ENCODE results near the gene ERGIC1. TPM values are rescaled to one million over a fixed set of nuclear protein-coding genes. Genes with fewer than 3 reads are reported as not detected.

The ERGIC1 gene
- total RNA-seq, 1 experiment from 2014 or later, result 28.7 TPM

DNA sequence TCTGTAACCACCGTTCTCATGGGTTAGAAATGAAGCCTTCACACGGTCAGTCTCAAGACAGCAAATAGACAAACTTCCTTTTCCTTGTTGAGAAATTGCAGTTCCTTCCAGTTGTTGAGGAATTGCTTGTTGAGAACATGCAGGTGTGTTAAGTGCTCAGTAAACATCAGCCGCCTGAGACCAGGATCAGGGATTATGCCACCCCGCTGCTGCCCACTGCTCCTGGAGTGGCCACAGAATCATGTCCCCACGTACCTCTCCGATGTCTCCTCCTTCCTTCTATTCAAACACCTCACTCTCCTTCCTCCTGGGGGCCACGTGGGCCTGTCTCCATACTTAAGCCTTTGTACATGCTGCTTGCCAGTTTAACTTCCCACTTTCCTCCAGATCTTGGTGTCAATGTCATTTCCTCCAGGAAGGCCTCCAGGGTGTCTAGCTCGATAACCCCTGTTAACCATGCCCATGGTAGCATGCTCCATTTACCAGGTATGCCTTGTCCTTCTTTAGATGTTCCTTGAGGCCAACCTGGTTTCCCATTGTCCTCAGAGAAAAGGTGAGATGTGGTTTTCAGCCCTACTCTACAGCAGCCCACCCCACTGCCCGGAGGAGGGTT lies 91.4 kb downstream of the ERGIC1 start:
- no peak for DNase-seq (ENCODE audit: low spot score)
- in situ Hi-C loops (cut with HindIII; ENCODE audit: low sequenced_read_pairs), result no loop called here

DNA sequence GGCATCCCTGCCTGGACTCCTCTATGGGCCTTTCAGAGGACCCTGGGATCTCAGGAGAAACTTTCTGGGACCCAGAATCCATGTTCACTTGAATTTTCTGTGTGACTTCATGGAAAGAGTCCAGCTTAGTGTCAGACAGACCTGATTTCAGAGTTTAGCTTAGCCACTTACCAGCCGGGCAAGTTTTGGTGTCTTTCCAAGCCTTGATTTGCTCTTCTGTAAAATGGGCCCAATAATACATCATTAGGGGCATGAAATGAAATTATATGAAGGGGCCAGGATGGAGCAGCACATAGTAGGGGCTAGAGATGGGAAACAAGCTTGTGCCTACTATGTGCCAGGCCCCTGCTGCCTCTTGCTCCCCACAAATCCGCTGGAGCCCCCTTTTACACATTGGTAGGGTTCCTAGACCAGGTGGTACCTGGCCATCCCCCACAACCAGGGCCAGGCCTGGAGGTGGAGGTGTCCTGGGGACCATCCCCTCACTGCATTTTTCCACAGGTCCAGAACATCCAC lies 92.0 kb downstream of the ERGIC1 start:
- no peak for DNase-seq (ENCODE audit: low spot score)
- in situ Hi-C loops (cut with HindIII; ENCODE audit: low sequenced_read_pairs), result no loop called here

DNA sequence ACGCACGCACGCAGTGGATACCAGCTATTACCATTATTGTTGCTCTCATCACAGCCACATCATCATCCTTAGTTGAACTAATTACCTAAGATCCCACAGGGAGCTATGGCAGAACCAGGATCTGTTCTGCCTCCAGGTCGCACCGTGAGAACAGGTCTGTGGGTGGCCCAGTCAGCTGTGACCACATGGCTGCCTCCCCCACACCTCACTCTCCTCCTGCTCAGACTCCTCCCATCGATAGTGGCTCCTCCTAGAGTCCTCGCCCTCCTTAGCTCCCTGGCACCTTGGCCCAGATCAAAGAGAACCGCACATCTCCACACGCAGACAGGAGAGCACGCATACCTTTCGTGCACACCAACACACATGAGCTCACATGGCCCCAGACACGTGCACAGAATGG lies 92.7 kb downstream of the ERGIC1 start:
- peak; percentile 65 for DNase-seq (ENCODE audit: low spot score)
- in situ Hi-C loops (cut with HindIII; ENCODE audit: low sequenced_read_pairs), result no loop called here

DNA sequence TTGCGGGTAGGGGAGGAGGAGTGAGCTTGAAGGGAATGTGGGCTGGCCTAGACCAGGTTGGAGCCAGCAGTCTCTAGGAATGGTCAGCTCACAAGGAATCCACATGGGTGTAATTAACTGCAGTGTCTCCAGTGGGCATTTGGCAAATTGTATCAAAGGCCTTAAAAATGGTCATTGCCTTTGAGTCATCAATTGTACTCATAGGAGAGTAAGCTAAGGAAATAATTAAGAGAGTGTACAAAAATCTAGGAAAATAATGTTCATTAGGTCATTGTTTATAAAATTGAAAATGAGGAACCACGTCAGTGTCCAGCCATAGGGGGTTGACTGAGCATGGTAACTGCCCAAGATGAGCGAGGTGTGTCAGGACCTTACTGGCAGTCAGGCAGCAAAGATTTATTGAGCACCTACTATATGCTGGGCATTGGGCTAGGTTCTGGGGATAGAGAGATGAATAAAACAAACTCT lies 95.4 kb downstream of the ERGIC1 start:
- in situ Hi-C loops (cut with HindIII; ENCODE audit: low sequenced_read_pairs), result no loop called here
- DNase-seq (ENCODE audit: low spot score), result no peak

DNA sequence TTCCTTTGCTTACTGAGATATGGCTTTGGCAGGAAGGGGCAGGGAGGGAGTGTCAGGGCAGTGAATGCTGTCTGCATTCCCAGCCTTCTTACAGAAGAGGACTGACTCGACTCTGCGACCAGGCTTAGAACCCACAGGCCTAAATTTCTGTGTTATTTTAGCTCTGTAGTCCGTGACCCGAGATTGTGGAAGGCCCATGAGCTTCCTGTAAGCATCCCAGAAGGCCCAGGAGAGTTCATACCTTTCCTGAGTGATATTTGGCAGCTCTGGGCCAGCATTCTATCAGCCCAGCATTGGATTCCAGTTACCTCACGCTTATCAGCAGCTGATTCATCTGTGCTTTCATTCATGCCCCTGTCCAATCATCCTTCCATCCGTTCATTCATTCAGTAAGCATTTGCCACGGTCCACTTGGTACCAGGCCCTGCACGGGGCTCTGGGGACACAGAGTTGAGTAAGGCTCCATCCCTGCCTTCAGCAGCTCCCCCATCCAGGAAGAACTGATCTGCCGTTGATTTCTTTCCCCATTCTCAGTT lies 97.0 kb downstream of the ERGIC1 start:
- DNase-seq (ENCODE audit: low spot score), result no peak
- in situ Hi-C loops (cut with HindIII; ENCODE audit: low sequenced_read_pairs), result no loop called here

DNA sequence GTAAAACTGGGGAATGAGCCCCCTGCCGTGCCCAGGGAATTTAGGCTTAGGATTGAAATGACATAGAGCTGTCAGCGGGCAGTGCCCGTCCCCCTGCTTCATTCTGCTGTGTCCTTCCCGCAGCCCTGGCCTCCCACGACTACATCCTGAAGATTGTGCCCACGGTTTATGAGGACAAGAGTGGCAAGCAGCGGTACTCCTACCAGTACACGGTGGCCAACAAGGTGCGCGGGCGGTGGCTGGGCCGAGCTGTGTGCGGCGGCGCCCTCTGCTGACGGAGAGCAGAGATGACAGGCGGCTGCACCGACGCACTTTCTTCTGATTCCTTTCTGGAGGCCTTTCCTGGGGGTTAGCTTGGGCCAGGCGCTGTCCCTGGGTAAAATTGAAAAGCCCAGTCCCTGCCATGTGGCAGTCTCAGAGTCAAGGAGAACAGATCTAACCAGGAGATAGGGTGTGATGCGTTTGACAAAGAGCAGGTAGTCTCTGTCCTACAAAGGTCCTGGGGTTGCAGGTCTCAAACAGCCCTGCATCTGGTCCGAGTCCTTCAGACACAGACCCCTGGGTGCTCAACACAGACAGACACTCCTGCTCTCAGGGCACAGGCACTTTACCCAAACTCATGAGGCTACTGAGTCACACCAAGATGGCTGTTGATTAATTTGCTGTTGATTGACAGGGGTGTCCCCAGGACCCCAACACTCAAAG lies 98.4 kb downstream of the ERGIC1 start:
- in situ Hi-C loops (cut with HindIII; ENCODE audit: low sequenced_read_pairs), result no loop called here

DNA sequence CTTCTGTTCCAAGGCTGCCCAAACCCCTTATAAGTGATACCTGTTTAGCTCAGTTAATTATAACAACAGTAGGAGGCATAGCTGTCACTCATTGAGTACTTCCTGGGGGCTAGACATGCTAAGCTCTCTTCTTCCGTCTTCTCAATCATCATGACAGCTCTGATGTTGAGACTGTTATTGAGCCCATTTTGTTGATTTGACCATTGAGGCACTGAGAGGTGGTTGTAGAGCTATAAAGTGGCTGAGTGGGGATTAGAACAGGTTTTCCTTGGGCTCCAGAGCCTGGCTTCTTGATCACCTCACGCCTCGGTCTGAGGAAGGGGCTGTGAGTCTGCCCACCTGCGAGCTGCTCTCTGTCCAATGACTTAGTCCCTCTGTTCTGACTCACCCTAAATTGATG lies 99.2 kb downstream of the ERGIC1 start:
- no peak for DNase-seq (ENCODE audit: low spot score)
- in situ Hi-C loops (cut with HindIII; ENCODE audit: low sequenced_read_pairs), result no loop called here

More for the DNA sequence above, 98.4 kb downstream of the ERGIC1 start:
- DNase-seq (ENCODE audit: low spot score), result peak; percentile 81

DNA sequence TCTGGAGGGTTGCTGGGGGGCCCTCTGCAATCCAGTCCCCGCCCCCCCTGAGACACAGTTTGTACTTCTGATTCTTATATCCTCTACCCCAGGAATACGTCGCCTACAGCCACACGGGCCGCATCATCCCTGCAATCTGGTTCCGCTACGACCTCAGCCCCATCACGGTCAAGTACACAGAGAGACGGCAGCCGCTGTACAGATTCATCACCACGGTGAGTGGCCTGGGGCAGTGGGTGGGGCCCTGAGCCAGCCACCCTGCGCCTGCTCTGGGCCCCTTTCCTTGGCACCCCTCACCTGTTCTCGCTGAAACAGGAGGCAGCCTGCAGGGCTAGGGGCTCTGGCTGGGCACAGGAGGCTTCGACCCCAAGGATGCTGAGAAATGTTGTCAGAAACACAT lies 101.0 kb downstream of the ERGIC1 start:
- DNase-seq (ENCODE audit: low spot score), result no peak
- in situ Hi-C loops (cut with HindIII; ENCODE audit: low sequenced_read_pairs), result no loop called here

DNA sequence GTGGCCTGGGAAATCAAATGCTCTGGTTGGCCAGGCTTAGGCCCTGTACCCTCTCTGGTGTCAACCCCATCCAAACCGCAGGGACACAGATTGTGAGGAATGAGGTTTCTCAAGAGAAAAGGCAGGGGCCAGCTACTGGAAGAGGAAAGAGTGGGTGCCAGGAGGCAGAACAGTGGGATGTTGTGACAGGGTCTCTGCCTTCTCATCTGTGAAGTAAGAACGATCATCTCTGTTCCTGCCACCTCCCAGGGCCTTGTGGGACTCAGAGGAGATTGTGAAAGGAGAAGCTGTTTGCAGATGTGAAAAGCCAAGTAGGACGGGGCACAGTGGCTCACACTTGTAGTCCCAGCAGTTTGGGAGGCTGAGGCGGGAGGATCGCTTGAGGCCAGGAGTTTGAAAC lies 102.3 kb downstream of the ERGIC1 start:
- in situ Hi-C loops (cut with HindIII; ENCODE audit: low sequenced_read_pairs), result no loop called here
- no peak for DNase-seq (ENCODE audit: low spot score)

DNA sequence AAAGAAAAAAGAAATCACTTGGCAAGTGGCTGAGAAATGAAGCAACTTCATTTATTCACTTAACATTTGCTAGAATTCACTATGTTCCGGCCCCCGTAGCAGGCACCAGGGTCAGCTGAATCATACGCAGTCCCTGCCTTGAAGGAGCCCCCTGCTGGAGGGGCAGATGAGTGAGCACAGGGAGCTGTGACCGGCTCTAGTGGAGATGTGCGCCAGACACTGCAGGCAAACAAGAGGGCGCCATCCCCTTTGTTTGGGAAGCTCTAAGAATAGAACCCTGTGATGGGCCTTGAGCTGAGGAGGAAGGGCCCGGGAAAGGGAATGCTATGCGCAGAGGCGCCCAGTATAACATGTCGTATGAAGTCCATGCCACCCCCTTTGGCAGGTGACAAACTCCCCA lies 105.0 kb downstream of the ERGIC1 start:
- no peak for DNase-seq (ENCODE audit: low spot score)
- in situ Hi-C loops (cut with HindIII; ENCODE audit: low sequenced_read_pairs), result no loop called here

DNA sequence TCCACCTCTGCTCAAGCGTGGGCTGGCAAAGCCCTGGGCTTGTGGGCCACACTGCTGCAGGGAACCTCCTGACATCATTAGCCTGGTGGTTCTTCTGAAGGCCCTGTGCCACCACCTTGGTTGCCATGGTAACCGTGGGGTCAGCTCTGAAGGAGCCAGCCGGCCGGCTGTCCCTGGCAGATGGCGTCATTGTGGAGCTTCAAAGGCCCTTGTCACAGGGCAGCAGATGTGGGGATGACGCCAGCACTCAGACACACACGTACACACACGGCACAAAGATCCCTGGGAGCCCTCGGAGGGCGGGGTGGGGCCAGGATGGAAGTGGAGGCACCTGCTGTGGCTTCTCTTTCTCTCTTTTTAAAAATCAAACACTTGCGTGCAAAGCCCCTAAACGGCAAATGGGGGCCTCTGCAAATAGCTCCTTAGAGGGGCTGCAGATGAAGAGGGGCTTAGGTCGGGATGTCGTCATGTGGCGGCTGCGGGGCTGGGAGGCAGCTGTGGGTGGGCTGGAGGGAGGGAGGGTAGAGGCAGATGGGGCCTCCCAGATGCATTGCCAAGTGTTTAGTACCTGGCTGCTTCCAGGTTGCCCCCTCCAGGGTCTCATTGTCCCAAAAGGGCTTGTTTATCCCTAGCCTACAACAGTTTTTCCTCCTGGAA lies 105.7 kb downstream of the ERGIC1 start:
- in situ Hi-C loops (cut with HindIII; ENCODE audit: low sequenced_read_pairs), result no loop called here

DNA sequence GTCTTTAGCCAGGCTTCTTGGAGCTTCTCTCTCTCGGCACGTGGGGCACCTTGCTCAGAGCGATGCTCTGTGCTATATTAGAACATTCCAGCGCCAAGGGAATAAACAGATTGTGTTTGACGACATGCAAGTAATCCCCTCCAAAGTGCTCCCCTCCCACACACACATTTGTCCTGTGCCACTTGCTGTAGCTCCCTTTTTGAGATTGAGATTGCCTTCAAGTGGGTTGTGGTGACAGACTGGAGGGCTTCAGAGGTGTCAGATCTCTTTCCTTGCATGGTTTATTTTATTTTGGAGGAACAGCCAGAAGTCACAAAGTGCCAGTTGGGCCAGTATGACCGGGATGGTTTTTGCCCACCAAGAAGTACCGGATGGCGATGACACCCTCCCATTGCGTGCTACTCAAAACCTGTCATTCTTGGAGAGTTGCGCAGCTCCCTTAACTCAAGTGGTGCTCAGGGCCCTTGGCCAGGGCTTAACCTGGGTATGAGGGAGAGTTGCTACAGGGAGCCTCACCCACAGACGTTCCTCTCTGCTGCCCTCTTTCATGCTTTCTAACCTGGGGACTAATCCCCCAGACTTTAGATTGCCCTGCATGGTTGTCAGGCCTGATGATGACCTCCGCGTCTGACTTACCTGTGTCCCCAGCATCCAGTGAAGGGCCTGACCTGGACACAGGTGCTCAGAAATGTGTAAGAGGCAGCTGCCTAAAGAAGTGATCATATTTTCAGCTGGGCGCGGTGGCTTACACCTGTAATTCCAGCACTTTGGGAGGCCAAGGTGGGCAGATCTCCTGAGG lies 106.4 kb downstream of the ERGIC1 start:
- peak; percentile 52 for DNase-seq (ENCODE audit: low spot score)
- in situ Hi-C loops (cut with HindIII; ENCODE audit: low sequenced_read_pairs), result no loop called here

More for the DNA sequence above, 105.7 kb downstream of the ERGIC1 start:
- DNase-seq (ENCODE audit: low spot score), result peak; percentile 93

DNA sequence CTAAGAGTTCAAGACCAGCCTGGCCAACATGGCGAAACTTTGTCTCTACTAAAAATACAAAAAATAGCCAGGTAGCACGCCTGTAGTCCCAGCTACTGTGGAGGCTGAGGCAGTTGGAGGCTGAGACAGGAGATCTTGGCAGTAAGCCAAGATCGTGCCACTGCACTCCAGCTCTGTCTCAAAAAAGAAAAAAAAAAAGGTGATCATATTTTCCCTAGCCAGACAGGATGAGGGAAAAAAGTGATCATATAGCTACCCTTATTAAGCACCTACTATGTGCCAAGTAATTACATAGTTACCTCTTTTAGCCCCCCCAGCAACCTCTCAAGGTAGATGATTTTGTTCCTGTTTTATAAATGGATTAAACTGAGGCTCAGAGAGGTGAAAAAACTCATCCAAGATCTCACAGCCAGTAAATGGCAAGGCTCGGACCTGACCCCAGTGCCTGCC lies 107.0 kb downstream of the ERGIC1 start:
- in situ Hi-C loops (cut with HindIII; ENCODE audit: low sequenced_read_pairs), result no loop called here
- peak; percentile 51 for DNase-seq (ENCODE audit: low spot score)

DNA sequence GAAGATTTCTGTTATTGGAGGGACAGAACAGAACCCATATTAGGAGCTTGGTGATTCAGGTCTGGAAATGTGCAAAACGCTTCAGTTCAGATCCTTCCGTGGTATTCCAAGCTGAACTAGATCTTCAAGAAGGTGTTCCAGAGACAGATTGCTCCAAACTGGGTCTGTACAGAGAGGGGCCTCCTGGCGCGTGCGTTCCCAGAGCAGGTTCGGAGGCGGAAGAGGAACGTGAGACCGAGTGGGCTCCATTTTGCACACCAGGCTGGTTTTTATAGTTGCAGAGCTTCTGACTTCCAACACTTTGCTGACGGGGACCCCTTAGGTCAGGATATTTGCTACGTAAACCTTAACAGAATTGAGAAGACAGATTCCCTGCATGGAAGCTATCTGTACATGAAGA lies 108.5 kb downstream of the ERGIC1 start:
- no peak for DNase-seq (ENCODE audit: low spot score)
- in situ Hi-C loops (cut with HindIII; ENCODE audit: low sequenced_read_pairs), result no loop called here

DNA sequence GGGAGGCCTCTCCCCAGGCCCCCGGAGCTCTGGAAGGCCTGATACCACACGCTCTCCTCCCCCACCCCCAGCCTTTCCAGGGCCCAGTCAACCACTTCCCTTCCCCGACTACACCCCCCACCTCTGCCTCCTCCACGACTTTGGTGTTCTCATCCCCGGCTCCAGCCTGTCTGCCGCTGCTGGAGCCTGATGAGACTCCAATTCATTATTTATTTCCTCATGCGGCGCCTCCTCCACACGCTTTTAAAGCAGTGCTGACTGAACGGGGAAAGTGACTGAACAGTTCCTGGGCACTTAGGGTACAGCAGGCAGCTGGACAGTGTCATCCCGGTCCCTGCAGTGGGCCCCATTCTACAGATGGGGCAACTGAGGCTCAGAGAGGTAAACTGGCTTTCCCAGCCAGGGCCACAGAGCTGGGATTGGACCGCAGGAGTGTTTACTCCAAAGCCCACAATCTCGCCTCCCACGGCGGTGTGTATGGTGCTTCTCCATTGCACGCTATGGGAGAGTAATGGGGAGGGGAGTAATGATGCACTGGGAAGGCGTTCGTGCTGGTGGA lies 109.3 kb downstream of the ERGIC1 start:
- DNase-seq (ENCODE audit: low spot score), result no peak
- in situ Hi-C loops (cut with HindIII; ENCODE audit: low sequenced_read_pairs), result no loop called here

DNA sequence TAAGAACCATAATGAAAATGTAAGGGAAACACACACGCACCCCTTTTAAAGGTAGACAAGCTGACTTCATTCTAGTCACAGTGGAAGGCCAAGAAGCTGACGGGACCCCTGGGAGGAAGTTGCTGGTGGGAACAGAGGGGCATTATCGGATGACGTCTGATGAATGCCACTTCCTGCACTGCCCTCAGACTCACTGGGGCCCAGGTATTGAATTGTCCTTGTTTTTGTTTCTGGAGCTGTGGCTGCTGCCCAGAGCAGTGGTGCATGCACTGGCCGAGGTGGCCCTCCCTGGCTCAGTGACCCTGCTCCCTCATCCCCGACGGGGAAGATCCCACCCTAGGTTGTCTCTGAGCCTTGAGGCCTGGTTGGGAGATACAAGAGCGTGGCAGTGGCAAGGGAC lies 109.9 kb downstream of the ERGIC1 start:
- in situ Hi-C loops (cut with HindIII; ENCODE audit: low sequenced_read_pairs), result no loop called here
- no peak for DNase-seq (ENCODE audit: low spot score)

DNA sequence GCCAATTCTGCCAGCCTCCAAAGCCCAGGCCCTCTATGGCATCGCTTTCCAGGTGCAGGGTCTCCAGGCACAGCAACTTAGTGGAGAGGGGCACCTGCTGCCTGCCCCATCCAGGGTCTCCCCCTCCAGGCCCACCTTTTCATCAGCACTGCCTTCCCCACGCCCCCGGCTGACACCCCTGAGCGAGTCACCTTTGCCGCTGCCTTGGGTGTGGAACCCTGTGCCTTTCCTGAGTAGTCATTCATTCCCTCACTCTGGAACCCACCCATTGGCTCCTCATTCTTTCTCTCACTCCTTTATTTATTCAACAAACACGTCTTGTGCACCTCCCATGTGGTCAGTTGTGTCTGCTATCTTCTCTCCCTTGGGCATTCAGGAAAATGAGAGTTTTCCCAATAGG lies 110.7 kb downstream of the ERGIC1 start:
- in situ Hi-C loops (cut with HindIII; ENCODE audit: low sequenced_read_pairs), result no loop called here
- no peak for DNase-seq (ENCODE audit: low spot score)

DNA sequence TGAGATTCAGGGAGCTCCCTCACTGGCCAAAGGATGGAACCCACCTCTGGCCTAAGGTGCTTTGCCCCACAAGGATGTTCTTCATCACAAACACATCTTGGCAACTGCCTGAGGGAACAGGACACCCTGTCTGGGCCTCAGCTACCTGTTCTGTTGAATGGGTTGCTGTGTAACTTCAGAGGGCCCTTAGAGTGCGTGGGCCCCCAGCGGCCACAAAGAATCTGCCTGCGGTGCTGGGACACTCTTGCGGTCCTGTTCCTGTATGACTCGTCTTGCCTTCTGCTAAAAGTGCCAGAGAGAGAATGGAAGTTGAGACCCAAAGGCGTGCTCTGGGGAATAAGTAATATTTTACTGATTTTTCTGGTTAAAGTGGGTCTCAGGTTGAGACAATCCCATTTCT lies 111.1 kb downstream of the ERGIC1 start:
- in situ Hi-C loops (cut with HindIII; ENCODE audit: low sequenced_read_pairs), result no loop called here
- DNase-seq (ENCODE audit: low spot score), result no peak

DNA sequence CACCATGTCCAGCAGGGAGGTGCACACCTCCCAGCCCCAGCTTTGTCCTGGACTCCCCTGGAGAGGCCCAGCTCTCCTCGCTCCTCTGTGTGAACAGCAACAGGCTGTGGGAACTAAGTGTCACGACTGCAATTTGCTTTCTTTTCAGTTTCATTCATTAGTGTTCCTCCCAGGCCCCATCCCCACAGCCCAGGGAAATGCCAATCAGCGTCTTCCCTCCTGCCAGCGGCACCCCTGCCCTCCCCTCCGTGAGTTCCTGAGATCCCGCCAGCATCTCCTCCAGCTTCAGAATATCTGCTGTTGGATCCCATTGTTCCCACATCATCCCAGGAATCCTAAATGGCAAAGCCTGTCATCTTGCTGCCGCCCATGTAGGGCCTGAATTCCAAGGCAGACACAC lies 112.1 kb downstream of the ERGIC1 start:
- in situ Hi-C loops (cut with HindIII; ENCODE audit: low sequenced_read_pairs), result no loop called here
- no peak for DNase-seq (ENCODE audit: low spot score)

Data from G401 (cell line).